ENCODE results near the gene NEFH.

DNA sequence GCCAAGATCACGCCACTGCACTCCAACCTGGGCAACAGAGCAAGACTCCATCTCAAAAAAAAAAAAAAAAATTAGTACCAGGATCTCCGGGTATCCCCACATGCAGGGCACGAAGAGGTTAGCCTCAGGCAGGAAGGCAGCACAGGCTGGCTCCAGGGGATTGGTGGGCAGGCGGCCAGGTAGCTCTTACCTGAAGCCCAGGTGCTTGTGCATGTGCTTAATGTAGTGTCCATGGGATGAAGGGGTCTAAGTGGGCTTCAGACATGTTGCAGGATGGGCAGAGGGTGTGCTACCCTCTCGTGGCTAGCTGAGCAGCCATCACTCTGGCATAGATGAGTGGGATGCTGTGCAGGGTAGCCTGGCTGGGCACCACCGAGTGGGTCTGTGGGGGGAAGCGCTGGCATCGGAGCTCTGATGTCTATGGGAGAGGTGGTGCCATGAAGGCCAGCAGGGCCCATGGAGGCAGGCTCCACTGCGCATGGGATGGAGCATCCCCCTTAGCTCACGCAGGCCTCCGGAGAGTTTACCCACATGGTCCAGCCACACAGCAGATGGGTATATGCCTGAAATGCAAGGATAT, 30.6 kb upstream of the NEFH start:
- TF ChIP-seq, protein P1, sequence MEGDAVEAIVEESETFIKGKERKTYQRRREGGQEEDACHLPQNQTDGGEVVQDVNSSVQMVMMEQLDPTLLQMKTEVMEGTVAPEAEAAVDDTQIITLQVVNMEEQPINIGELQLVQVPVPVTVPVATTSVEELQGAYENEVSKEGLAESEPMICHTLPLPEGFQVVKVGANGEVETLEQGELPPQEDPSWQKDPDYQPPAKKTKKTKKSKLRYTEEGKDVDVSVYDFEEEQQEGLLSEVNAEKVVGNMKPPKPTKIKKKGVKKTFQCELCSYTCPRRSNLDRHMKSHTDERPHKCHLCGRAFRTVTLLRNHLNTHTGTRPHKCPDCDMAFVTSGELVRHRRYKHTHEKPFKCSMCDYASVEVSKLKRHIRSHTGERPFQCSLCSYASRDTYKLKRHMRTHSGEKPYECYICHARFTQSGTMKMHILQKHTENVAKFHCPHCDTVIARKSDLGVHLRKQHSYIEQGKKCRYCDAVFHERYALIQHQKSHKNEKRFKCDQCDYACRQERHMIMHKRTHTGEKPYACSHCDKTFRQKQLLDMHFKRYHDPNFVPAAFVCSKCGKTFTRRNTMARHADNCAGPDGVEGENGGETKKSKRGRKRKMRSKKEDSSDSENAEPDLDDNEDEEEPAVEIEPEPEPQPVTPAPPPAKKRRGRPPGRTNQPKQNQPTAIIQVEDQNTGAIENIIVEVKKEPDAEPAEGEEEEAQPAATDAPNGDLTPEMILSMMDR (IDR thresholded peaks at IDR 0.05; ENCODE audit: low read depth, low read length), result no peak
- TF ChIP-seq EZH2phosphoT487 (IDR thresholded peaks at IDR 0.05; ENCODE audit: low read depth), result no peak
